HEK293T (cell line): Measurements from ENCODE around the gene PTPN11.

ENCODE experiments used
- ARNT ChIP-seq: fragments of 450-650 bp; IDR thresholded peaks from 2 replicates; pipeline ENCODE4 v1.6.1; 2017; ENCODE audit warnings: mild to moderate bottlenecking
- BHLHE40 ChIP-seq: fragments of 450-650 bp; IDR thresholded peaks from 2 replicates; pipeline ENCODE4 v1.6.1; 2016; ENCODE audit warnings: mild to moderate bottlenecking, moderate library complexity, borderline replicate concordance
- CTBP1 ChIP-seq: fragments of 450-650 bp; IDR thresholded peaks from 2 replicates; pipeline ENCODE4 v1.6.1; 2016; ENCODE audit warnings: borderline replicate concordance
- ELF4 ChIP-seq: fragments of 450-650 bp; IDR thresholded peaks from 2 replicates; pipeline ENCODE4 v1.6.1; 2017; ENCODE audit warnings: antibody characterized with exemption
- FOXA1 ChIP-seq: fragments of 450-650 bp; IDR thresholded peaks from 2 replicates; pipeline ENCODE4 v1.6.1; 2016; ENCODE audit warnings: mild to moderate bottlenecking
- FOXK2 ChIP-seq: fragments of 450-650 bp; IDR thresholded peaks from 2 replicates; pipeline ENCODE4 v1.6.1; 2016; ENCODE audit warnings: mild to moderate bottlenecking
- FOXM1 ChIP-seq: fragments of 450-650 bp; IDR thresholded peaks from 2 replicates; pipeline ENCODE4 v1.6.1; 2017; ENCODE audit warnings: mild to moderate bottlenecking, borderline replicate concordance
- L3MBTL2 ChIP-seq: fragments of 450-650 bp; conservative IDR thresholded peaks from 2 replicates; pipeline ENCODE4 v1.6.1; 2016; ENCODE audit warnings: mild to moderate bottlenecking
- PKNOX1 ChIP-seq: fragments of 450-650 bp; IDR thresholded peaks from 2 replicates; pipeline ENCODE4 v1.6.1; 2016
- SP1 ChIP-seq: fragments of 450-650 bp; IDR thresholded peaks from 2 replicates; pipeline ENCODE4 v1.6.1; 2017
- SUZ12 ChIP-seq: fragments of 450-650 bp; IDR thresholded peaks from 2 replicates; pipeline ENCODE4 v1.6.1; 2016; ENCODE audit warnings: mild to moderate bottlenecking
- TARDBP ChIP-seq: fragments of 450-650 bp; IDR thresholded peaks from 2 replicates; pipeline ENCODE4 v1.6.1; 2016
- ZNF384 ChIP-seq: fragments of 450-650 bp; IDR thresholded peaks from 2 replicates; pipeline ENCODE4 v1.6.1; 2016

- no peak for TF ChIP-seq ZNF384
- no peak for TF ChIP-seq SP1
- TF ChIP-seq L3MBTL2: no peak
- no peak for TF ChIP-seq FOXM1
- TF ChIP-seq BHLHE40: no peak
- no peak for TF ChIP-seq FOXA1
- TF ChIP-seq PKNOX1: no peak
- TF ChIP-seq FOXK2: no peak
- no peak for TF ChIP-seq SUZ12
- TF ChIP-seq ELF4: no peak
- TF ChIP-seq CTBP1: no peak
- no peak for TF ChIP-seq ARNT
- no peak for TF ChIP-seq TARDBP
Observed at GRCh38 chr12:112517730-112518364, 99.1 kb downstream of the PTPN11 start.
